Right lung (tissue), 5 donors: Measurements from ENCODE around the gene DRC3. TPM values are rescaled to one million over a fixed set of nuclear protein-coding genes. Genes with fewer than 3 reads are reported as not detected.

Source experiments
- DNase-seq, 2 donors: peaks; one replicate each; pipeline ENCODE4 v3.0.0-alpha.2; 2013
- polyA plus RNA-seq, 5 donors: library from polyadenylated mRNA; unstranded; fragments of 120-200 nt; gene quantifications; one replicate each; pipeline versions ENCODE4 v1.2.1 to v1.2.3, GENCODE V29; 2013; ENCODE audit warnings: inconsistent platforms in 1 of 5, low replicate concordance in 1 of 5; ENCODE audit not compliant: insufficient read length in 5 of 5, insufficient read depth in 1 of 5

The DRC3 gene
- polyA plus RNA-seq, 5 donors = 15.7 to 21.6 (median 18.2) TPM

DNA sequence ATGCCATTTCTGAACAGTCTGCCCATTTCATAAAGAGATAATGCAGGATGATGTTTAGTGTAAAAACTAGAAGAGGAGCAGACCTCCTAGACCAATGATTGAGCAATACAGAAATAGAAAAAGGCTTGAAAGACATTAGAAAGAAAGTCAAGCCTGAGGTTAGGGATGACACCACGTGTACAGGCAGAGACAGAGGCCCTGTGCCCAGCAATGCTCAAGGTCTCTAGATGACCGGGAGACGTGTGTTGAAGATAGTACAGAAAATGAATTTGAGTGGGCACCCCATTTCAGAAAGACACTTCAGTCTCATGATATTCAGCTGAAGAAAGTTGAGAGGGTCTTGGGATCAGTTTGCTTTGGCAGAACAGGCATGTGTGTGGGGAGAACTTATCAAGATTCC is 71.9 kb downstream of the DRC3 start:
- DNase-seq = no peak

DNA sequence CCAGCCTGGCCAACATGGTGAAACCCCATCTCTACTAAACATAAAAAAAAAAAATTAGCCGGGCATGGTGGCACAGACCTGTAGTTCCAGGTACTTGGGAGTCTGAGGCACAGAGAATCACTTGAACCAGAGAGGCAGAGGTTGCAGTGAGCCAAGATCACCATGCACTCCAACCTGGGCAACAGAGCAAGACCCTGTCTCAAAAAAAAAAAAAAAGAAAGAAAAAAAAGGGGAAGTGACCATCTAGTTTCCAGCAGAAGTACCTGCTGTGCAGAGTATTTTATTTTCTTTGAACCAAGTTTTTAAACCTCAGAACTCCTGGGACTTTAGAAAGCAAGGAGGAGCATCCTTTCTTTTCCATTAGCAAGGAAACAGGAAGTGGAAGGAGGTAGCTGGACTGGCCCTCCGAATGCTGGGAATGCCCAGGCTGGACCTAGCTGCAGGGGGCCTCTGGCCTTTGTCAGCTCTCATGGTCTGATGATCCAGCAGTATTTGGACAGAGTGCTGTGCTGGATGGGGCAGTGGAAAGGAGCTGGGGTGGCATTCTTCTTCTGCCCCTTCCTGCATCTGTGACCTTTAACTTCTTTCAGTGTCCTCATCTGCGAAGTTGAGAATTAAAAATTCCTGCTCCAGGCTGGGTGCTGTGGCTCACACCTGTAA is 73.2 kb downstream of the DRC3 start:
- no peak for DNase-seq

DNA sequence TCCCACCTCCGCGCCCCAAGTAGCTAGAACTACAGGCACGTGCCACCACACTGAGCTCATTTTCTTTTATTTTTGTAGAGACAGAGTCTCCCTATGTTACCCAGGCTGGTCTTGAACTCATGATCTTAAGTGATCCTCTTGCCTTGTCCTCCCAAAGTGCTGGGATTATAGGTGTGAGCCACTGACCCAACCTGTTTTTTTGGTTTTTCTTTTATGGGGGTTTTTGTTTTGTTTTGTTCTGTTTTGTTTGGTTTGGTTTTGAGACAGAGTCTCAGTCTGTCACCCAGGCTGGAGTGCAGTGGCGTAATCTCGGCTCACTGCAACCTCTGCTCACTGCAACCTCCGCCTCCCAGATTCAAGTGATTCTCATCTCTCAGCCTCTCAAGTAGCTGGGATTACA is 82.9 kb downstream of the DRC3 start:
- no peak for DNase-seq

DNA sequence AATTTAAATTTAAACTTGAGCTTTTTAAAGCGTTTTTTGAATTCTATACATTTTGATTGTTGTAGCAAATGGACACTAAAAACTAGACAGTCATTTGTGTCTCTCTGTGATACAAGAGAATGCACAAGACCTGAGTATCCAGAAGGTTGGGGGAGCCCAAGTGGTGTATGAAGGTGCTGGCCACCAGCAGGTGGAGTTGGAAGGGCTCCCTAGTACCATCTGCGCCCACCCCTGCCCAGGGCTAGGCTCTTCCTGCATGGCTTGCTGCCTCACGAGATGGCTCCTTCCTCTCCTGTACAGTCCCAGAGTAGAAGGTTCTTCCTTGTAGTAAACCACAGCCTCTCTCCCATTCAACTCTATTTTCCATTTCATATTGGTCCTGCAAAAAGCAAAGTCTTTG is 83.6 kb downstream of the DRC3 start:
- no peak for DNase-seq

DNA sequence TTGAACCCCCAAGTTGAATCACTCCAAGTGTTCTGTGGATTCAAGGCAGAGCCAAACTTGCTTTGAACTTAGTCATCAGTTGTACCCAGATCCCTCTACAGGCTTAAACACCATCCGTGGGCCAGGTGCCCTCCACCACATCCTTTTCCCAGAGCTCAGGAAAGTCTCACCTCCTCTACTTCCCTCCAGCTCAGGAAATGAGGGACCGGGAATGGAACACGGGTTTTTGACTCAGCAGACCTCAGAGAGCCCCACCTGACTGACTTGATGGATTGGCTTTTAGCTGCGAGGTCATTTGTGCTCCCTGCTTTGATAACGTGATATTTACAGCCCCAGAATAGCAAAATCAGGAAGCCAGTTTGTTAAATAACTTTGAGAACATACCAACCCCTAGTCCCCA is 86.6 kb downstream of the DRC3 start:
- DNase-seq = no peak

GRCh38 chr17:18064053-18064452 is 91.4 kb downstream of the DRC3 start:
- no peak for DNase-seq

GRCh38 chr17:18065546-18065945 is 92.9 kb downstream of the DRC3 start:
- no peak for DNase-seq

Other genes starting within 250 kb of the DRC3 start
- 10 to 100 TPM; 26.9 to 59.0 (median 32.6) TPM for gene SREBF1, start 135.9 kb upstream of the DRC3 start, polyA plus RNA-seq
- gene TOM1L2, start 462 bp upstream of the DRC3 start, polyA plus RNA-seq = 10 to 100 TPM; 37.7 to 63.8 (median 52.2) TPM
- 10 to 100 TPM; 22.0 to 23.9 (median 22.9) TPM for gene ATPAF2, start 66.3 kb downstream of the DRC3 start, polyA plus RNA-seq
- 10 to 100 TPM; 12.8 to 14.9 (median 13.1) TPM for gene GID4, start 66.5 kb downstream of the DRC3 start, polyA plus RNA-seq
- gene DRG2, start 115.1 kb downstream of the DRC3 start, polyA plus RNA-seq = 10 to 100 TPM; 31.4 to 42.0 (median 38.4) TPM
- 1 to 10 TPM; 1.7 to 3.0 (median 2.2) TPM for gene MYO15A, start 135.9 kb downstream of the DRC3 start, polyA plus RNA-seq
- 10 to 100 TPM; 46.8 to 75.1 (median 59.2) TPM for gene ALKBH5, start 211.0 kb downstream of the DRC3 start, polyA plus RNA-seq